Fibroblast of skin of left quadriceps (primary cell): ENCODE measurements around the gene TRPM5.

Experiments used
- DNase-seq, 2 experiments: peaks; one replicate each; pipeline ENCODE4 v3.0.0-alpha.2; 2013; ENCODE audit warnings: low read depth in 2 of 2

TRPM5 gene

GRCh38 chr11:2458321-2458720, 14.0 kb upstream of the TRPM5 start:
- no peak for DNase-seq

- DNase-seq = no peak
These were observed 9.1 kb upstream of the TRPM5 start for GRCh38 chr11:2453436-2453835.

GRCh38 chr11:2452321-2453012, 8.2 kb upstream of the TRPM5 start:
- DNase-seq = peak; percentile 17 to 20

GRCh38 chr11:2451916-2452315, 7.6 kb upstream of the TRPM5 start:
- no peak for DNase-seq

- no peak for DNase-seq
These were observed 7.0 kb upstream of the TRPM5 start for GRCh38 chr11:2451336-2451735.

- DNase-seq = no peak
These were observed 6.2 kb upstream of the TRPM5 start for GRCh38 chr11:2450321-2451041.

GRCh38 chr11:2449548-2450320, 5.4 kb upstream of the TRPM5 start:
- no peak for DNase-seq

GRCh38 chr11:2448661-2449547, 4.6 kb upstream of the TRPM5 start:
- DNase-seq = no peak

- no peak for DNase-seq
These were observed 3.8 kb upstream of the TRPM5 start for GRCh38 chr11:2447951-2448650.

- no peak for DNase-seq
These were observed 3.1 kb upstream of the TRPM5 start for GRCh38 chr11:2447253-2447950.

GRCh38 chr11:2446590-2447252, 2.4 kb upstream of the TRPM5 start:
- no peak for DNase-seq

GRCh38 chr11:2445746-2446551, 1.6 kb upstream of the TRPM5 start:
- DNase-seq = no peak

GRCh38 chr11:2444821-2445745, 769 bp upstream of the TRPM5 start, which contains the start of gene KCNQ1:
KCNQ1 (plus strand) TSS chr11:2445008; CDS start chr11:2445099, 91 bp downstream.
- DNase-seq = no peak

- DNase-seq = no peak
These were observed 908 bp downstream of the TRPM5 start for GRCh38 chr11:2443406-2443805.

- no peak for DNase-seq
These were observed 1.7 kb downstream of the TRPM5 start for GRCh38 chr11:2442589-2442988.

- DNase-seq = no peak
These were observed 3.1 kb downstream of the TRPM5 start for GRCh38 chr11:2441171-2441570.

GRCh38 chr11:2440646-2441045, 3.7 kb downstream of the TRPM5 start:
- no peak for DNase-seq

- DNase-seq = no peak
These were observed 4.5 kb downstream of the TRPM5 start for GRCh38 chr11:2439820-2440219.
